ENCODE data around the gene FAM171A1. TPM values are rescaled to one million over a fixed set of nuclear protein-coding genes. Genes with fewer than 3 reads are reported as not detected.

The FAM171A1 gene
- total RNA-seq, 1 experiment from 2014 or later: 1.0 TPM

DNA sequence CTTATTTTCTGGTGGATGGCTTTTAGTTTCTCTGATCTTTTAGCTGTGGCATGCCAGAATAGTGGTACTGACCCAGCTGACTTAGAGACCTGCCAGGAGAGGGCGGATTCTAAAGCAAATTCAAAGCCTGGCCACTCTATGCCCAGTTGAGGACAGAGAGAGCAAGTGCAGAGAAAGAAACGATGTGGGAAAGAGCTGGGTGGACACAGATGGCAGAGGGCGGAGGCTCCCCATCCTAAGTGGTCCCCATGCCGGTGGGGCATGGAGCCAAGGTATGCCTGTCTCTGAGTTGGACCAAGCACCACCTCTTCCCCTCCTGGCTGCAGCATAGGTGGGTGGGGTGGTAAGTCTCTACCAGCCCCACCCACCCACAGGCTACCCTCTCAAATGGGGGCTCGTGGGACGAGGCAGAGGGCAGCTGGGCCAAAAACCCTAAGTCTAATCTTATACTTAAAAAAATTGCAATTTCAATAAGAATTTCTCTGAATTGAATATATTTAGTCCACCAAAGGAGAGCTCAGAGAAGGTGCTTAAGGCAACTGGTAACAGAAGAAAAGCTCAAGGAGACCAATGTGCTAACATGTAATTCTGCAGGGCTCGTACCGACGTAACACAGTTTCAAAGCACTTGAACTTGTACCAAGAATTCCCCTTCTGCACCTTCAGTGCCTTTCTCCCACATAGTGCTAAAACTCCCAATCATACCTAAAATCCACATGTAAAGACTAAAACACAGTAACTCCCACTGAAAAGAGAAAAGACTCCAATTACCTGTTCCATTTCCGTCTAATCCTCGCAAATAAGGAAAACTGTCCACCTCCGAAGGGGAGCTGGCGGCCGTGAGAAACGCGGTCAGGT, 116.9 kb downstream of the FAM171A1 start:
- H3K36me3 Mint-ChIP-seq (ENCODE audit: insufficient read depth, unreplicated experiment): no peaks in the 10 kb centered on the region
- H3K27me3 Mint-ChIP-seq (ENCODE audit: unreplicated experiment): peaks cover 55% of the 10 kb centered on the region
- TF ChIP-seq, protein P1, sequence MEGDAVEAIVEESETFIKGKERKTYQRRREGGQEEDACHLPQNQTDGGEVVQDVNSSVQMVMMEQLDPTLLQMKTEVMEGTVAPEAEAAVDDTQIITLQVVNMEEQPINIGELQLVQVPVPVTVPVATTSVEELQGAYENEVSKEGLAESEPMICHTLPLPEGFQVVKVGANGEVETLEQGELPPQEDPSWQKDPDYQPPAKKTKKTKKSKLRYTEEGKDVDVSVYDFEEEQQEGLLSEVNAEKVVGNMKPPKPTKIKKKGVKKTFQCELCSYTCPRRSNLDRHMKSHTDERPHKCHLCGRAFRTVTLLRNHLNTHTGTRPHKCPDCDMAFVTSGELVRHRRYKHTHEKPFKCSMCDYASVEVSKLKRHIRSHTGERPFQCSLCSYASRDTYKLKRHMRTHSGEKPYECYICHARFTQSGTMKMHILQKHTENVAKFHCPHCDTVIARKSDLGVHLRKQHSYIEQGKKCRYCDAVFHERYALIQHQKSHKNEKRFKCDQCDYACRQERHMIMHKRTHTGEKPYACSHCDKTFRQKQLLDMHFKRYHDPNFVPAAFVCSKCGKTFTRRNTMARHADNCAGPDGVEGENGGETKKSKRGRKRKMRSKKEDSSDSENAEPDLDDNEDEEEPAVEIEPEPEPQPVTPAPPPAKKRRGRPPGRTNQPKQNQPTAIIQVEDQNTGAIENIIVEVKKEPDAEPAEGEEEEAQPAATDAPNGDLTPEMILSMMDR (IDR thresholded peaks at IDR 0.05; ENCODE audit: unreplicated experiment): no peak
- DNase-seq: no peak
- CTCF ChIA-PET: no interaction called here
- H3K27ac Mint-ChIP-seq (ENCODE audit: unreplicated experiment): no peak overlapping the region
- no TSS peak for BruUV-seq (replicated peaks)
- H3K9me3 Mint-ChIP-seq (ENCODE audit: low read depth, unreplicated experiment): no peaks in the 10 kb centered on the region
- H3K4me3 Mint-ChIP-seq (ENCODE audit: low read depth, unreplicated experiment): no peak overlapping the region
- H3K4me1 Mint-ChIP-seq (ENCODE audit: low read depth, unreplicated experiment): no peaks in the 10 kb centered on the region
- intact Hi-C loops (cut with micrococcal nuclease; ENCODE audit: unreplicated experiment): no loop called here

DNA sequence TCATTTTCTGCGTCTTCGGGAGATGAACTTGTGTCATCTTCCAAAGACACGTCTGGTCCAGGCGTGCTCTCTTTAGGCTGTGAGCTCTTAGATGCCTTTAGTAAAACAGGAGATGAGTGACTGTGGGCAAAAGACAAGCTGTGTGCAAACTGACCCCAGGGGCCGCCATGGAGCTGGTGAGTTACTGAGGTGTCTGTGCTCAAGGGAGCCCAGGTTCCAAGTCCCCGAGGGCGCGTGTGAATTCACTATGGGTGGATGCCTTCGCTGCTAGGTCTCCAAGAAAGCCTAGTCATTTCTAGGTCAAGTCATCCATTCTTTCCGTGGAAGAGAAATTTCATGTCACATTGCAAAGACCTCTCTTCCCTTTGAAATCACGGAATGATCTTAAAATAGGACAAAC, 118.7 kb downstream of the FAM171A1 start:
- TF ChIP-seq, protein P1 (IDR thresholded peaks at IDR 0.05; ENCODE audit: unreplicated experiment): no peak
- DNase-seq: no peak
- no peaks in the 10 kb centered on the region for H3K36me3 Mint-ChIP-seq (ENCODE audit: insufficient read depth, unreplicated experiment)
- intact Hi-C loops (cut with micrococcal nuclease; ENCODE audit: unreplicated experiment): no loop called here
- H3K27me3 Mint-ChIP-seq (ENCODE audit: unreplicated experiment): peaks cover 55% of the 10 kb centered on the region
- H3K9me3 Mint-ChIP-seq (ENCODE audit: low read depth, unreplicated experiment): no peaks in the 10 kb centered on the region
- CTCF ChIA-PET: no interaction called here
- H3K27ac Mint-ChIP-seq (ENCODE audit: unreplicated experiment): no peak overlapping the region
- no peaks in the 10 kb centered on the region for H3K4me1 Mint-ChIP-seq (ENCODE audit: low read depth, unreplicated experiment)
- no peak overlapping the region for H3K4me3 Mint-ChIP-seq (ENCODE audit: low read depth, unreplicated experiment)
- BruUV-seq (replicated peaks): no TSS peak

DNA sequence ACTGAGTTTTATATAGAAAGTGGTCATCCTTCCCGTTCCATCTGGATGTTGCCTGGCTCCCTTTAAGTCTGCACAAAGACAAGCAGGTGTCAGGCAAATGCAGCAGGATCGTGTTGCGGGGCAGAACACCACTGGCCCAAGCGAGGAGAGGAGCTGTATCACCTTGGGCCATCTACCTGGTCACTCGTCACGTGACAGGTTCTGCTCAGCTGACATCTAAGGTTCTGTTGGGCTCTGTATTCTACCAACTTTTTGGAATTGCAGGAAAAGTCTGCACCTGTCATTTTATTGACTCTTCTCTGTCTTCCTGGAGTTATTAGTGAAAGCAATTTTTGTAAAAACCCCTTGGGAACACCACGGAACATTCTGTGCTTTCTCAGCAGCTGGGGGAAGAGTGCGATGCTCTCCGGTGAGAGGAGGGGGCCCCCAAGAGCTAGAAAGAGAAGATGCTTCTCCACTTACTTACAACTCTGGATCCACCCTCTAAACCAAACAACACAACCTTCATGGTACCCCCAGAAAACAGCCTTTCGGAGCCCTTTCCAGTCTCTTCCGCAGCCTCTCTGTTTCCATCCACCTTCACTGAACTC, 119.2 kb downstream of the FAM171A1 start:
- BruUV-seq (replicated peaks): no TSS peak
- no peak for DNase-seq
- peaks cover 55% of the 10 kb centered on the region for H3K27me3 Mint-ChIP-seq (ENCODE audit: unreplicated experiment)
- no peaks in the 10 kb centered on the region for H3K9me3 Mint-ChIP-seq (ENCODE audit: low read depth, unreplicated experiment)
- intact Hi-C loops (cut with micrococcal nuclease; ENCODE audit: unreplicated experiment): no loop called here
- no peaks in the 10 kb centered on the region for H3K4me1 Mint-ChIP-seq (ENCODE audit: low read depth, unreplicated experiment)
- no peaks in the 10 kb centered on the region for H3K36me3 Mint-ChIP-seq (ENCODE audit: insufficient read depth, unreplicated experiment)
- no peak overlapping the region for H3K27ac Mint-ChIP-seq (ENCODE audit: unreplicated experiment)
- H3K4me3 Mint-ChIP-seq (ENCODE audit: low read depth, unreplicated experiment): no peak overlapping the region
- TF ChIP-seq, protein P1 (IDR thresholded peaks at IDR 0.05; ENCODE audit: unreplicated experiment): no peak
- CTCF ChIA-PET: interaction anchor here (0.7 kb wide), 2 partner anchors 49 to 82 kb away, joined by 3 to 4 read pairs; no protein-coding TSS in a partner anchor

DNA sequence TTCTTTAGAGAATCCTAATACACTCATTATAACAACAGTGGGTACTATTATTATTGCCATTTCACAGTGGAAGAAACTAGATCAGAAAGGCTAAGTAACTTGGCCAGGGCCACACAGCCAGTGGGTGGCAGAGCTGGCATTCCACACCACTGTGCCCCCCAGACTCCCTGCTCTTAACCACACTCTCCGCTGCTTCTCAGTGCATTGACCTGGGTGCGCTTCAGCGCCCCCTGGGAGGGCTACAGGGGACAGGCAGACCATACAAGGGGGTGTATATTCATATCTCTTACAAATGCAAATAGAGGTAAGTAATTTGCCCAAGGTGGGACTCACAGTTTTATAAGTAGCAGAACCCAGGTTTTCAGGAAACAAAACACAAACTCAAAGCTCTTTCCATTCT, 125.6 kb downstream of the FAM171A1 start:
- no TSS peak for BruUV-seq (replicated peaks)
- no peaks in the 10 kb centered on the region for H3K36me3 Mint-ChIP-seq (ENCODE audit: insufficient read depth, unreplicated experiment)
- DNase-seq: no peak
- intact Hi-C loops (cut with micrococcal nuclease; ENCODE audit: unreplicated experiment): no loop called here
- H3K4me3 Mint-ChIP-seq (ENCODE audit: low read depth, unreplicated experiment): no peak overlapping the region
- H3K9me3 Mint-ChIP-seq (ENCODE audit: low read depth, unreplicated experiment): no peaks in the 10 kb centered on the region
- H3K27me3 Mint-ChIP-seq (ENCODE audit: unreplicated experiment): peaks cover 7% of the 10 kb centered on the region
- TF ChIP-seq, protein P1 (IDR thresholded peaks at IDR 0.05; ENCODE audit: unreplicated experiment): peak; percentile 31
- no peak overlapping the region for H3K27ac Mint-ChIP-seq (ENCODE audit: unreplicated experiment)
- CTCF ChIA-PET: no interaction called here
- no peaks in the 10 kb centered on the region for H3K4me1 Mint-ChIP-seq (ENCODE audit: low read depth, unreplicated experiment)

Data from Calu3 (cell line).